ENCODE measurements around the gene PFKFB3. TPM values are rescaled to one million over a fixed set of nuclear protein-coding genes. Genes with fewer than 3 reads are reported as not detected.

PFKFB3 gene
- total and polyA plus RNA-seq, 2 of the 4 experiments (the other 2 are of a cell fraction): 34.1 to 45.5 TPM

- TF ChIP-seq CEBPB (IDR thresholded peaks at IDR 0.05; ENCODE audit: low read depth, low read length): no peak
- no peak for TF ChIP-seq RCOR1 (IDR thresholded peaks at IDR 0.05; ENCODE audit: insufficient replicate concordance, low read length)
- no peak for TF ChIP-seq SMC3 (IDR thresholded peaks at IDR 0.05; ENCODE audit: low read depth, low read length)
- no peak for TF ChIP-seq RFX5 (IDR thresholded peaks at IDR 0.05; ENCODE audit: low read depth, low read length)
- no peak for TF ChIP-seq ELK1 (IDR thresholded peaks at IDR 0.05; ENCODE audit: borderline replicate concordance, low read depth, low read length)
- no peak for TF ChIP-seq BHLHE40 (IDR thresholded peaks at IDR 0.05; ENCODE audit: low read depth, low read length)
- TF ChIP-seq POLR2A (IDR thresholded peaks at IDR 0.05; ENCODE audit: low read depth, low read length): no peak
- no peak for TF ChIP-seq FOS (IDR thresholded peaks at IDR 0.05; ENCODE audit: low read depth, low read length)
- TF ChIP-seq NFE2L2 (IDR thresholded peaks at IDR 0.05; ENCODE audit: low read depth, low read length): no peak
- no peak for TF ChIP-seq CTCF (conservative IDR thresholded peaks at IDR 0.05; ENCODE audit: low read depth, low read length)
- no peak for TF ChIP-seq USF2 (IDR thresholded peaks at IDR 0.05; ENCODE audit: low read depth, low read length)
- no peak for TF ChIP-seq MAZ (IDR thresholded peaks at IDR 0.05; ENCODE audit: borderline replicate concordance, low read depth, low read length)
- TF ChIP-seq MXI1 (IDR thresholded peaks at IDR 0.05; ENCODE audit: borderline replicate concordance, low read depth, low read length): no peak
- no peak overlapping the region for H4K91ac ChIP-seq (ENCODE audit: insufficient read depth, low read depth, low read length)
- H3K79me1 ChIP-seq (ENCODE audit: low read depth in 1 of 2, low read length in 2 of 2): peaks cover 4 to 74% of the 10 kb centered on the region in 2 experiments; a peak in 3 of 4 replicates
- H2AK9ac ChIP-seq (replicated peaks; ENCODE audit: low read depth, low read length, poor library complexity): no peak overlapping the region
- H3K9me1 ChIP-seq (ENCODE audit: insufficient read depth, low read length): peaks cover 42% of the 10 kb centered on the region
- no peak overlapping the region for H2AFZ ChIP-seq (replicated peaks; ENCODE audit: low read length, poor library complexity)
- H3K4me3 ChIP-seq (ENCODE audit: insufficient read depth, low read depth, low read length): no peak overlapping the region
- no peak overlapping the region for H3K27ac ChIP-seq (ENCODE audit: insufficient read depth, low read length)
- dilution Hi-C loops (cut with HindIII; ENCODE audit: low sequenced_read_pairs, unreplicated experiment) (no loop called here), in situ Hi-C loops (cut with MboI; ENCODE audit: low sequenced_read_pairs) (no loop called here), intact Hi-C loops (cut with micrococcal nuclease) (no loop called here)
- peak overlapping the region; percentile 66; the same call in 1 of the 2 replicates for H3K23ac ChIP-seq (ENCODE audit: low read depth, low read length)
- peak overlapping the region; percentile 8; the same call in 1 of the 2 replicates for H2AK5ac ChIP-seq (ENCODE audit: low read depth, low read length)
- H3K4ac ChIP-seq (ENCODE audit: low read depth, low read length): no peak overlapping the region; the same call in 1 of the 2 replicates
- no peak overlapping the region for H3K18ac ChIP-seq (ENCODE audit: low read depth, low read length)
- H3K9me3 ChIP-seq (ENCODE audit: control insufficient read depth, insufficient read depth, low read length): no peaks in the 10 kb centered on the region
- H4K5ac ChIP-seq (ENCODE audit: low read depth, low read length): no peak overlapping the region
- no peak overlapping the region for H3K9ac ChIP-seq (ENCODE audit: low read depth, low read length)
- no TSS peak for BruUV-seq (replicated peaks)
- H3K56ac ChIP-seq (ENCODE audit: extremely low read depth, insufficient read depth, low read length): 0 out of 2 replicates have a peak overlapping the region, but pooled peaks have one; percentile 3
- no peak overlapping the region for H2BK5ac ChIP-seq (ENCODE audit: low read depth, low read length, poor library complexity, severe bottlenecking)
- ATAC-seq (ENCODE audit: low read depth): no peak
- H3K4me1 ChIP-seq (ENCODE audit: control insufficient read depth, insufficient read depth, low read length): peaks cover 20% of the 10 kb centered on the region
- ChIA-PET POLR2A (ENCODE audit: unreplicated experiment) (interaction anchor here (0.6 kb wide), 2 partner anchors 35 to 190 kb away, joined by 4 to 10 read pairs; no protein-coding TSS in a partner anchor), CTCF (interaction anchor here (0.7 to 2.3 kb wide), 2 partner anchors 177 to 193 kb away, joined by 5 to 13 read pairs; no protein-coding TSS in a partner anchor)
- H2BK20ac ChIP-seq (ENCODE audit: low read depth, low read length): no peak overlapping the region
- H2BK15ac ChIP-seq (ENCODE audit: low read depth, low read length): no peak overlapping the region
- no peak for DNase-seq
- H3K14ac ChIP-seq (replicated peaks; ENCODE audit: low read depth, low read length): no peak overlapping the region
- H4K8ac ChIP-seq (ENCODE audit: low read depth in 2 of 2, low read length in 2 of 2): 0 out of 4 replicates have a peak overlapping the region, but pooled peaks of 1 of the 2 experiments have one; percentile 2
- peak overlapping the region; percentile 16; the same call in 1 of the 2 replicates for H3K4me2 ChIP-seq (ENCODE audit: low read depth, low read length)
- 74% methylated on average over 8 of the region's 12 CpGs; no CpG with 5 or more reads in 1 of the 2 experiments for WGBS, 2 experiments (ENCODE audit: extremely low coverage in 2 of 2, insufficient read length in 1 of 2)
- H3K27me3 ChIP-seq (ENCODE audit: control insufficient read depth, insufficient read depth, low read length): no peaks in the 10 kb centered on the region
- H4K20me1 ChIP-seq (ENCODE audit: insufficient read depth, low read length): peaks cover 83% of the 10 kb centered on the region
- no peak overlapping the region for H2BK120ac ChIP-seq (ENCODE audit: low read depth, low read length)
- H3K36me3 ChIP-seq (ENCODE audit: control insufficient read depth, insufficient read depth, low read length): peaks cover 11% of the 10 kb centered on the region
These were observed 6.1 kb downstream of the PFKFB3 start for GRCh38 chr10:6208799-6209235.
